ENCODE measurements around the gene LRIG1. TPM values are rescaled to one million over a fixed set of nuclear protein-coding genes. Genes with fewer than 3 reads are reported as not detected.
A peak's percentile ranks its signal among the peaks of the same experiment; 100 is the strongest.

The LRIG1 gene
- 4.0 and 4.7 TPM in 2 replicates for total RNA-seq (2014; rRNA removed; shearing (Covaris generic); ENCODE audit: low replicate concordance)

- peak; percentile 90 for DNase-seq (ENCODE audit: low read depth)
- in situ Hi-C loops (cut with HindIII; ENCODE audit: low pct_unique_long_range_greater_than_20kb, low sequenced_read_pairs): no loop called here
Measured at GRCh38 chr3:66500576-66501482, at the start of gene LRIG1. TSS of gene LRIG1 (minus strand) at chr3:66501022. CDS start at chr3:66500407, 615 bp downstream.

- DNase-seq (ENCODE audit: low read depth): no peak
- in situ Hi-C loops (cut with HindIII; ENCODE audit: low pct_unique_long_range_greater_than_20kb, low sequenced_read_pairs): no loop called here
Measured at GRCh38 chr3:66544619-66545429, 44.0 kb upstream of the LRIG1 start.

GRCh38 chr3:66542153-66542552 lies 41.3 kb upstream of the LRIG1 start:
- DNase-seq (ENCODE audit: low read depth): no peak
- in situ Hi-C loops (cut with HindIII; ENCODE audit: low pct_unique_long_range_greater_than_20kb, low sequenced_read_pairs): no loop called here

- in situ Hi-C loops (cut with HindIII; ENCODE audit: low pct_unique_long_range_greater_than_20kb, low sequenced_read_pairs): no loop called here
- no peak for DNase-seq (ENCODE audit: low read depth)
Measured at GRCh38 chr3:66539466-66539989, 38.7 kb upstream of the LRIG1 start.

GRCh38 chr3:66538390-66538789 lies 37.6 kb upstream of the LRIG1 start:
- DNase-seq (ENCODE audit: low read depth): no peak
- in situ Hi-C loops (cut with HindIII; ENCODE audit: low pct_unique_long_range_greater_than_20kb, low sequenced_read_pairs): no loop called here

- in situ Hi-C loops (cut with HindIII; ENCODE audit: low pct_unique_long_range_greater_than_20kb, low sequenced_read_pairs): no loop called here
- DNase-seq (ENCODE audit: low read depth): no peak
Measured at GRCh38 chr3:66537735-66538134, 36.9 kb upstream of the LRIG1 start.

GRCh38 chr3:66536791-66537190 lies 36.0 kb upstream of the LRIG1 start:
- in situ Hi-C loops (cut with HindIII; ENCODE audit: low pct_unique_long_range_greater_than_20kb, low sequenced_read_pairs): no loop called here
- no peak for DNase-seq (ENCODE audit: low read depth)

GRCh38 chr3:66534304-66534845 lies 33.6 kb upstream of the LRIG1 start:
- in situ Hi-C loops (cut with HindIII; ENCODE audit: low pct_unique_long_range_greater_than_20kb, low sequenced_read_pairs): no loop called here

GRCh38 chr3:66532613-66533012 lies 31.8 kb upstream of the LRIG1 start:
- no peak for DNase-seq (ENCODE audit: low read depth)
- in situ Hi-C loops (cut with HindIII; ENCODE audit: low pct_unique_long_range_greater_than_20kb, low sequenced_read_pairs): no loop called here

More at GRCh38 chr3:66534304-66534845, 33.6 kb upstream of the LRIG1 start:
- no peak for DNase-seq (ENCODE audit: low read depth)

- in situ Hi-C loops (cut with HindIII; ENCODE audit: low pct_unique_long_range_greater_than_20kb, low sequenced_read_pairs): no loop called here
- DNase-seq (ENCODE audit: low read depth): no peak
Measured at GRCh38 chr3:66532160-66532587, 31.4 kb upstream of the LRIG1 start.

- in situ Hi-C loops (cut with HindIII; ENCODE audit: low pct_unique_long_range_greater_than_20kb, low sequenced_read_pairs): no loop called here
- DNase-seq (ENCODE audit: low read depth): no peak
Measured at GRCh38 chr3:66531256-66531655, 30.4 kb upstream of the LRIG1 start.

- in situ Hi-C loops (cut with HindIII; ENCODE audit: low pct_unique_long_range_greater_than_20kb, low sequenced_read_pairs): no loop called here
- no peak for DNase-seq (ENCODE audit: low read depth)
Measured at GRCh38 chr3:66527246-66527645, 26.4 kb upstream of the LRIG1 start.

GRCh38 chr3:66525771-66526170 lies 24.9 kb upstream of the LRIG1 start:
- in situ Hi-C loops (cut with HindIII; ENCODE audit: low pct_unique_long_range_greater_than_20kb, low sequenced_read_pairs): no loop called here
- no peak for DNase-seq (ENCODE audit: low read depth)

- in situ Hi-C loops (cut with HindIII; ENCODE audit: low pct_unique_long_range_greater_than_20kb, low sequenced_read_pairs): no loop called here
- DNase-seq (ENCODE audit: low read depth): no peak
Measured at GRCh38 chr3:66520724-66521123, 19.9 kb upstream of the LRIG1 start.

GRCh38 chr3:66518644-66519043 lies 17.8 kb upstream of the LRIG1 start:
- no peak for DNase-seq (ENCODE audit: low read depth)
- in situ Hi-C loops (cut with HindIII; ENCODE audit: low pct_unique_long_range_greater_than_20kb, low sequenced_read_pairs): no loop called here

GRCh38 chr3:66518126-66518525 lies 17.3 kb upstream of the LRIG1 start:
- in situ Hi-C loops (cut with HindIII; ENCODE audit: low pct_unique_long_range_greater_than_20kb, low sequenced_read_pairs): no loop called here
- DNase-seq (ENCODE audit: low read depth): no peak

GRCh38 chr3:66517241-66517640 lies 16.4 kb upstream of the LRIG1 start:
- no peak for DNase-seq (ENCODE audit: low read depth)
- in situ Hi-C loops (cut with HindIII; ENCODE audit: low pct_unique_long_range_greater_than_20kb, low sequenced_read_pairs): no loop called here

- no peak for DNase-seq (ENCODE audit: low read depth)
- in situ Hi-C loops (cut with HindIII; ENCODE audit: low pct_unique_long_range_greater_than_20kb, low sequenced_read_pairs): no loop called here
Measured at GRCh38 chr3:66508461-66508860, 7.6 kb upstream of the LRIG1 start.

Measured in Caki2 (cell line).